Measurements from ENCODE around the gene HSD17B3.

The HSD17B3 gene

DNA sequence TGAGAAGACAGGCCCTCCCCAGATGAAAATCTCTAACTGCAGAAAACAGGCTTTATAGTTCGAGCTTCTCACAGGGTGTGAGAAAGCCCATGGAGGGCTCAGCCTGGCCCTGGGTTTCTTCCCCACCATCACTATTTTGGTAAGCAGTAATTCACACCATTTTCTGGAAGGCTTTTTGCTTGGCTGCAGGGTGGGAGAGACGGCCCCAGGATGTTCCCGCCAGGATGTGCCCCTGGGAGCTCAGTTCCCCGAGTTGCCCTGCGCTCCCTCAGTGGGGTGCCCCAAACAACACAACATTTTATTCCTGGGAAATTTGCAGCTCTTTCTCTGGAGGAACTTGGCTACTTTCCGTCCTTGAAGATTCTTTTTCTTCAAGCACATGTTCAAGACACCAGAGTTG is 100.8 kb downstream of the HSD17B3 start:
- Histone ChIP-seq H2AK5ac (ENCODE audit: low read length) (no peak overlapping the region), H2BK5ac (ENCODE audit: low read depth, low read length, poor library complexity) (no peak overlapping the region), H4K91ac (ENCODE audit: low read depth, low read length) (no peak overlapping the region), H3K4me1 (ENCODE audit: control insufficient read depth in 1 of 2, insufficient read depth in 2 of 2, low read length in 2 of 2) (no peaks in the 10 kb centered on the region), H3K9me3 (ENCODE audit: insufficient read depth, low read depth, low read length) (peaks cover 5% of the 10 kb centered on the region), H3K23ac (ENCODE audit: low read length) (no peak overlapping the region), H2AFZ (ENCODE audit: insufficient read depth, low read length, poor library complexity) (no peak overlapping the region), H4K12ac (ENCODE audit: low read depth, low read length) (no peak overlapping the region), H3K27ac (ENCODE audit: low read depth, low read length) (no peak overlapping the region), H4K8ac (ENCODE audit: low read depth, low read length) (no peak overlapping the region), H3K9ac (ENCODE audit: low read length) (no peak overlapping the region), H3K36me3 (ENCODE audit: control insufficient read depth in 1 of 2, insufficient read depth in 2 of 2, low read length in 2 of 2) (no peaks in the 10 kb centered on the region), H3K4ac (ENCODE audit: low read depth, low read length) (no peak overlapping the region), H3K14ac (ENCODE audit: low read length) (no peak overlapping the region), H3K79me2 (ENCODE audit: control insufficient read depth, insufficient read depth, low read length, poor library complexity) (no peaks in the 10 kb centered on the region), H3K27me3 (ENCODE audit: insufficient read depth, low read length) (no peaks in the 10 kb centered on the region), H3K18ac (ENCODE audit: low read length) (no peak overlapping the region), H3K4me2 (ENCODE audit: low read length) (no peak overlapping the region), H3K4me3 (ENCODE audit: low read depth, low read length) (no peak overlapping the region), H2BK12ac (ENCODE audit: low read length) (no peak overlapping the region), H2BK120ac (ENCODE audit: insufficient read depth, low read length, poor library complexity) (no peak overlapping the region), H3K79me1 (ENCODE audit: low read length) (no peaks in the 10 kb centered on the region)
- no peak for DNase-seq
- WGBS (ENCODE audit: extremely low coverage, insufficient coverage, insufficient read length): no CpG with 5 or more reads among the region's 6 CpGs

DNA sequence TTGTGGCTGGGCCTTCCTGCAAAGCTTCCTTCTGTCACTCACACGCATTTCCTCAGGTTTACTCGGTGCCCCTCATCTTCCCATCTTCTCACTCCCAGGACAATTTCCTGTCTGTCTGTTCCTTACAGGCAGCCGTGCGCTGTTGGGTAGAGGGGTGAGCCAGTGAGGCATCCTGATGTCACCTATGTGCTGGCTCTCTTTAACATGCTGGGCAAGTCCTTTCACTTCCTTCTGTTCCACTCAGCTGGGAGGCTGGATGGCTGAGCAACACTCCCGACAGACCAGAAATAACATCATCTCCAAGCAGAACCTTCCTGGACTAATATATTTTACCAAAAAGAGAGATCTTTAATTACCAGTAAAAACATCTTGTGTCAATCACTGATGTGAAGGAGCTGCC is 103.0 kb downstream of the HSD17B3 start:
- H3K9me3 ChIP-seq (ENCODE audit: insufficient read depth, low read depth, low read length): peaks cover 2% of the 10 kb centered on the region
- no peak overlapping the region for H3K4me3 ChIP-seq (ENCODE audit: low read depth, low read length)
- H4K12ac ChIP-seq (ENCODE audit: low read depth, low read length): no peak overlapping the region
- H3K23ac ChIP-seq (ENCODE audit: low read length): no peak overlapping the region
- H2AK5ac ChIP-seq (ENCODE audit: low read length): no peak overlapping the region
- no peak overlapping the region for H3K27ac ChIP-seq (ENCODE audit: low read depth, low read length)
- no peak overlapping the region for H3K9ac ChIP-seq (ENCODE audit: low read length)
- no peak overlapping the region for H3K4ac ChIP-seq (ENCODE audit: low read depth, low read length)
- no peak for DNase-seq
- no CpG with 5 or more reads among the region's 5 CpGs for WGBS (ENCODE audit: extremely low coverage, insufficient coverage, insufficient read length)
- no peak overlapping the region for H2BK12ac ChIP-seq (ENCODE audit: low read length)
- no peaks in the 10 kb centered on the region for H3K79me1 ChIP-seq (ENCODE audit: low read length)
- H3K27me3 ChIP-seq (ENCODE audit: insufficient read depth, low read length): no peaks in the 10 kb centered on the region
- no peaks in the 10 kb centered on the region for H3K36me3 ChIP-seq (ENCODE audit: control insufficient read depth in 1 of 2, insufficient read depth in 2 of 2, low read length in 2 of 2)
- H2BK120ac ChIP-seq (ENCODE audit: insufficient read depth, low read length, poor library complexity): no peak overlapping the region
- no peaks in the 10 kb centered on the region for H3K4me1 ChIP-seq (ENCODE audit: control insufficient read depth in 1 of 2, insufficient read depth in 2 of 2, low read length in 2 of 2)
- no peak overlapping the region for H4K91ac ChIP-seq (ENCODE audit: low read depth, low read length)
- no peak overlapping the region for H2BK5ac ChIP-seq (ENCODE audit: low read depth, low read length, poor library complexity)
- H3K4me2 ChIP-seq (ENCODE audit: low read length): no peak overlapping the region
- no peak overlapping the region for H2AFZ ChIP-seq (ENCODE audit: insufficient read depth, low read length, poor library complexity)
- H3K14ac ChIP-seq (ENCODE audit: low read length): no peak overlapping the region
- H4K8ac ChIP-seq (ENCODE audit: low read depth, low read length): no peak overlapping the region
- no peaks in the 10 kb centered on the region for H3K79me2 ChIP-seq (ENCODE audit: control insufficient read depth, insufficient read depth, low read length, poor library complexity)
- H3K18ac ChIP-seq (ENCODE audit: low read length): no peak overlapping the region

DNA sequence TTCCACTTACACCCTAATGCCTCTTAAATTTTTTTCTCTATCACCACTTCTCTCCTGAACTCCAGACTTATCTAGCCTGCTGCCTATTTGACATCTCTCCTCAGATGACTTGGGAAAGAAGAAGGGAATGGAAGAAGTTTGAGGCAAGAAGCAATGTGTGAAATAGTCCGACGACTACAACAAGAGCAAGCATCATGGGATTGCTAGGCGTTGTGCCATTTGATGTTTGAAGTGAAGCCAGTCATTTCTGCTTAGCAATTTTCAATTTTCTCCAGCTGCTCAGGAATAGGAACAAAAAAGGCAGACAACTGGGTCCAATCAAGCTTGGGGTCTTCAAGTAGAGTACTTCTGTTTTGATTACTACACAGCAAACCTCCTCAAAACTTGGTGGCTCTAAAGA is 106.4 kb downstream of the HSD17B3 start:
- Histone ChIP-seq H3K23ac (ENCODE audit: low read length) (no peak overlapping the region), H3K4ac (ENCODE audit: low read depth, low read length) (no peak overlapping the region), H3K79me1 (ENCODE audit: low read length) (no peaks in the 10 kb centered on the region), H3K4me1 (ENCODE audit: control insufficient read depth in 1 of 2, insufficient read depth in 2 of 2, low read length in 2 of 2) (no peaks in the 10 kb centered on the region), H3K18ac (ENCODE audit: low read length) (no peak overlapping the region), H4K91ac (ENCODE audit: low read depth, low read length) (no peak overlapping the region), H3K27ac (ENCODE audit: low read depth, low read length) (no peak overlapping the region), H2AK5ac (ENCODE audit: low read length) (no peak overlapping the region), H4K12ac (ENCODE audit: low read depth, low read length) (no peak overlapping the region), H2BK12ac (ENCODE audit: low read length) (no peak overlapping the region), H4K8ac (ENCODE audit: low read depth, low read length) (no peak overlapping the region), H3K79me2 (ENCODE audit: control insufficient read depth, insufficient read depth, low read length, poor library complexity) (no peaks in the 10 kb centered on the region), H3K27me3 (ENCODE audit: insufficient read depth, low read length) (no peaks in the 10 kb centered on the region), H2BK120ac (ENCODE audit: insufficient read depth, low read length, poor library complexity) (no peak overlapping the region), H3K4me2 (ENCODE audit: low read length) (no peak overlapping the region), H3K36me3 (ENCODE audit: control insufficient read depth in 1 of 2, insufficient read depth in 2 of 2, low read length in 2 of 2) (no peaks in the 10 kb centered on the region), H3K4me3 (ENCODE audit: low read depth, low read length) (no peak overlapping the region), H3K14ac (ENCODE audit: low read length) (no peak overlapping the region), H2AFZ (ENCODE audit: insufficient read depth, low read length, poor library complexity) (no peak overlapping the region), H3K9ac (ENCODE audit: low read length) (no peak overlapping the region), H3K9me3 (ENCODE audit: insufficient read depth, low read depth, low read length) (no peaks in the 10 kb centered on the region), H2BK5ac (ENCODE audit: low read depth, low read length, poor library complexity) (no peak overlapping the region)
- WGBS (ENCODE audit: extremely low coverage, insufficient coverage, insufficient read length): no CpG with 5 or more reads among the region's 3 CpGs
- no peak for DNase-seq

DNA sequence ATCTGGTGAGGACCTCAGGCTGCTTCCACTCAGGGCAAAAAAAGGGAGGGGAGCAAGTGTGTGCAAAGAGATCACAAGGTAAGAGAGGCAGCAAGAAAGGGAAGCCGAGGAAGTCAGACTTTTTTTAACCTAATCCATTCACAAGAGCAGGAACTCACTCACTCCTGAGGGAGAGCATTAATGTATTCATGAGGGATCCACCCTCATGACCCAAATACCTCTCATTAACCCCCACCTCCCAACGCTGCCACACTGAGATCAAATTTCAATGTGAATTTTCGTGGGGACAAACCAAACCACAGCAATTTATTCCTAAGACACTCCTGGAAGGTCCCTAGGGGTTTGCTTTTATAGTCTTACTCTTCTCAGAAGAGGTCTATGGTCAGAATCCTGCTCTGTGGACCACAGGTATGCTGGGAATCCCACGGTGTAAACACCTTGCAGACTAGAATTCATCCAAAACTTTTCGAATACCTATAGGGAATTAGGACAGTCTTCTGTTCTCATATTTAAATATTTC is 108.7 kb downstream of the HSD17B3 start:
- H3K9me3 ChIP-seq (ENCODE audit: insufficient read depth, low read depth, low read length): peaks cover 4% of the 10 kb centered on the region
- H4K91ac ChIP-seq (ENCODE audit: low read depth, low read length): no peak overlapping the region
- H3K4me1 ChIP-seq (ENCODE audit: control insufficient read depth in 1 of 2, insufficient read depth in 2 of 2, low read length in 2 of 2): no peaks in the 10 kb centered on the region
- DNase-seq: no peak
- no peak overlapping the region for H3K4ac ChIP-seq (ENCODE audit: low read depth, low read length)
- H3K23ac ChIP-seq (ENCODE audit: low read length): no peak overlapping the region
- no peaks in the 10 kb centered on the region for H3K79me1 ChIP-seq (ENCODE audit: low read length)
- no peak overlapping the region for H2BK120ac ChIP-seq (ENCODE audit: insufficient read depth, low read length, poor library complexity)
- no peak overlapping the region for H3K4me2 ChIP-seq (ENCODE audit: low read length)
- no peaks in the 10 kb centered on the region for H3K27me3 ChIP-seq (ENCODE audit: insufficient read depth, low read length)
- no peak overlapping the region for H3K14ac ChIP-seq (ENCODE audit: low read length)
- H2AK5ac ChIP-seq (ENCODE audit: low read length): no peak overlapping the region
- H3K79me2 ChIP-seq (ENCODE audit: control insufficient read depth, insufficient read depth, low read length, poor library complexity): no peaks in the 10 kb centered on the region
- H2BK5ac ChIP-seq (ENCODE audit: low read depth, low read length, poor library complexity): no peak overlapping the region
- H3K18ac ChIP-seq (ENCODE audit: low read length): no peak overlapping the region
- no CpG with 5 or more reads among the region's 5 CpGs for WGBS (ENCODE audit: extremely low coverage, insufficient coverage, insufficient read length)
- no peak overlapping the region for H3K27ac ChIP-seq (ENCODE audit: low read depth, low read length)
- H3K36me3 ChIP-seq (ENCODE audit: control insufficient read depth in 1 of 2, insufficient read depth in 2 of 2, low read length in 2 of 2): no peaks in the 10 kb centered on the region
- no peak overlapping the region for H2BK12ac ChIP-seq (ENCODE audit: low read length)
- no peak overlapping the region for H4K8ac ChIP-seq (ENCODE audit: low read depth, low read length)
- no peak overlapping the region for H3K4me3 ChIP-seq (ENCODE audit: low read depth, low read length)
- no peak overlapping the region for H4K12ac ChIP-seq (ENCODE audit: low read depth, low read length)
- H3K9ac ChIP-seq (ENCODE audit: low read length): no peak overlapping the region
- no peak overlapping the region for H2AFZ ChIP-seq (ENCODE audit: insufficient read depth, low read length, poor library complexity)

Measured in trophoblast cell (in vitro differentiated cells and primary cell).